IPS-15b (cell line): ENCODE measurements around the gene ASIC4.

Source experiments
- H3K27me3 ChIP-seq: one replicate; pipeline ENCODE4 v1.6.1; 2013; ENCODE audit warnings: low read length; ENCODE audit not compliant: control insufficient read depth, insufficient read depth
- H3K36me3 ChIP-seq: one replicate; pipeline ENCODE4 v1.6.1; 2013; ENCODE audit warnings: low read length; ENCODE audit not compliant: control insufficient read depth, insufficient read depth
- H3K4me1 ChIP-seq: one replicate; pipeline ENCODE4 v1.6.1; 2013; ENCODE audit warnings: mild to moderate bottlenecking, low read length; ENCODE audit not compliant: control insufficient read depth, insufficient read depth
- H3K4me3 ChIP-seq: one replicate; pipeline ENCODE4 v1.5.1; 2013; ENCODE audit warnings: low read depth, low read length
- H3K9ac ChIP-seq: one replicate; pipeline ENCODE4 v1.6.1; 2013; ENCODE audit warnings: low read depth, mild to moderate bottlenecking, low read length
- H3K9me3 ChIP-seq: one replicate; pipeline ENCODE4 v1.6.1; 2013; ENCODE audit warnings: mild to moderate bottlenecking, low read length; ENCODE audit not compliant: control insufficient read depth, insufficient read depth

ASIC4 gene

GRCh38 chr2:219556413-219556812 lies 42.1 kb downstream of the ASIC4 start:
- Histone ChIP-seq H3K9me3 (no peaks in the 10 kb centered on the region), H3K36me3 (peaks cover 5% of the 10 kb centered on the region), H3K27me3 (peaks cover 11% of the 10 kb centered on the region), H3K4me3 (no peak overlapping the region), H3K4me1 (peaks cover 11% of the 10 kb centered on the region), H3K9ac (no peak overlapping the region)

- Histone ChIP-seq H3K9me3 (no peaks in the 10 kb centered on the region), H3K4me3 (no peak overlapping the region), H3K27me3 (peaks cover 11% of the 10 kb centered on the region), H3K36me3 (peaks cover 5% of the 10 kb centered on the region), H3K9ac (no peak overlapping the region), H3K4me1 (peaks cover 11% of the 10 kb centered on the region)
Measured at GRCh38 chr2:219557320-219557719, 43.0 kb downstream of the ASIC4 start.

DNA sequence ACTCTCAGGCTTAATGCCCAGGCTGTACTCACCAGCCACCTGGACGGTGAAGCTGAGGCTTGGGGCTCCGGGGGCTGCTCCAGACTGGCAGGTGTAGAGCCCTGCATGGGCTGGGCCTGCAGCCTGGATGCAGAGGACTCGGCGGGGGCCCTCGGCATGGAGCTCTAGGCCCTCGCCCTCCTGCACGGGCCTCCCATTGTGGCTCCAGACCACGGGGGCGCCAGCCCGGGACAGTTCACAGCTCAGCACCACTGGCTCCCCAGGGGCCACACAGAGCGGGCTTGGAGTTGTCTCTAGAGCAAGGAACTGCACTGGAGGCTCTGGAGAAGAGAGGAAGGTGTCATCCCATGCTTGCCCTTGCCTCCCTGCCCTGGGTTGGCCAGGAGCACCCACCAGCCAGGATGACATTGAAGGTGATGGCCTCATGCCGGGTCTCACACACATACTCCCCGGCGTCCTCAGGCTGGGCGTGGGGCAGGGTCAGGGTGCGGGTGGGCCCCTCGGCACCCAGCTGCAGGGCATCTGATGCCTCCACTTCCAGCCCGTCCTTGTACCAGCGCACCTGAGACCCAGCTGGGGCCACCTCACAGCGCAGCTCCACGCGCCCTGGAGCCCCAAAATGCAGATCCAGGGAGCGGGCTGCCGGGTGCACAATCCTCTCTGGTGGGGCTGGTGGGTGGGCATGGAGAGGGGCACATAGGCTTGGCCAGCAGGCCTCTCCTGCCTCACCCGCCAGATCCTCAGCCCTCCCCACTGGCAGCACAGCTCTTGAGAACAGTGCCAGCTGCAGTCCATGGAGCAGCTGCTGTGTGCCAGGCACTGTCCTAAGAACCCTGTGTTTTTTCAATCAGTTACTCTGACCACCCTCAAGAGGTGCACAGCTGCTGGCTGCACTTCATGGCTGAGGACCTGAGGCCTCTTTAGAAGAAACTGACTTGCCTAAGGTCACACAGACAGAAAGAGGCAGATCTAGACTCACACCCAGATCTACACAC lies 43.8 kb downstream of the ASIC4 start:
- Histone ChIP-seq H3K4me1 (peaks cover 10% of the 10 kb centered on the region), H3K36me3 (peaks cover 5% of the 10 kb centered on the region), H3K9ac (no peak overlapping the region), H3K4me3 (no peak overlapping the region), H3K27me3 (peaks cover 8% of the 10 kb centered on the region), H3K9me3 (no peaks in the 10 kb centered on the region)

GRCh38 chr2:219559156-219559915 lies 45.1 kb downstream of the ASIC4 start:
- H3K9me3 ChIP-seq: no peaks in the 10 kb centered on the region
- H3K36me3 ChIP-seq: peaks cover 5% of the 10 kb centered on the region
- H3K4me3 ChIP-seq: no peak overlapping the region
- H3K4me1 ChIP-seq: peaks cover 8% of the 10 kb centered on the region
- H3K27me3 ChIP-seq: no peaks in the 10 kb centered on the region
- H3K9ac ChIP-seq: no peak overlapping the region

DNA sequence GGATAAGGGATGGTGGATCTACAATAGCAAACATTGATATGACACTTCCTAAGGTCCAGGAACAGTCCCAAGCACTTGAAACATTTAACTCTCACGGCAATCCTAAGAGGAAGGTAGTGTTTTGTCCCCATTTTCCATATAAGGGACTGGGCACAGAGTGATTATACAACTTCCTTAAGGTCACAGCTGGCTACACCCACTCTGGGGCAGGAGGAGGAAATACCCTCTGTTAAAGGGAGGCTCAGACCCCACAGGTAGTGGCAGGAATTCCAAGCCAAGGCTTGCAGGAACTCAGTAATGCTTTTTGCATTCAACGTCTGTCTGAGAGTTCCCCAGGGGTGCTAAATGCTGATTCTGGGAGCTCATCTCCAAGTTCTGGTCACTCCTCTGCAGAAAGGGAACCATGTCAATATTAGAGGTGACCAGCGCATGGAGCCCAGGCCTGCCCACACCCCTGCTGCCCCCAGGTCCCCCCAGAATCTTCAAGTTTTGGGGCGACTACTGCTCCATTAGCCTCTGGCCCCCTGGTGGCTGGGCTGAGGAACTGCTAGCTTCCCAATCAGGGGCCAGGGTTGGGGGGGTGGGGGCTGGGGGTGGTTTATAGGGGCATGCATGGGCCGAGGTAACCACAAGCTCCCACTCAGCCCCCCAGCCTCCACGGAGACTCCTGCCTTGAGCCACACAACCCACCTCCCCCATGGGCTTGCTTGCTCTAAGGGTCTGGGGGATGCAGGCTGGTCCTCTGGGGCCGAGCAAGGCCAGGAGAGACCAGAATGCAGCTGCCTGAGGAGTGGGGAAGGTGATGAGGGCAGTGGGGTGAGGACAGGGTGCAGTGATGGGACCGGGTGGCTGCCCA lies 46.0 kb downstream of the ASIC4 start:
- Histone ChIP-seq H3K9ac (no peak overlapping the region), H3K4me3 (no peak overlapping the region), H3K4me1 (peaks cover 12% of the 10 kb centered on the region), H3K36me3 (peaks cover 5% of the 10 kb centered on the region), H3K27me3 (no peaks in the 10 kb centered on the region), H3K9me3 (no peaks in the 10 kb centered on the region)

DNA sequence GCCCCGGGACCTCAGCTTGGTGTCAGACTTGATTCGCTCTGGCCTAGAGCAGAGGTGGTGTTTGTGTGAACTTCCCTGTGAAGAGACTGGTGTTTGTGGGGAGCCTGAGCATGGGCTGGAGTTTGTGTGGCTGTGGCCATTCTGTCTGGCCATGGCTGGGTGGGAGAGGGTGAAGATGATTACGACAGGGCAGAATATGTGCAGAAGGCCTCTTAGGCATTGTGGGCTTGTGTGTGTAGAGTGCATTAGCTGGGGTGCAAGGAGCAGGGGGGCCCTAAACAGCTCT lies 46.6 kb downstream of the ASIC4 start:
- no peaks in the 10 kb centered on the region for H3K9me3 ChIP-seq
- H3K4me1 ChIP-seq: peaks cover 15% of the 10 kb centered on the region
- no peak overlapping the region for H3K4me3 ChIP-seq
- H3K27me3 ChIP-seq: no peaks in the 10 kb centered on the region
- H3K9ac ChIP-seq: no peak overlapping the region
- peaks cover 5% of the 10 kb centered on the region for H3K36me3 ChIP-seq

- Histone ChIP-seq H3K9me3 (no peaks in the 10 kb centered on the region), H3K4me1 (peaks cover 20% of the 10 kb centered on the region), H3K4me3 (no peak overlapping the region), H3K36me3 (peaks cover 5% of the 10 kb centered on the region), H3K27me3 (no peaks in the 10 kb centered on the region), H3K9ac (peak overlapping the region; percentile 28)
Measured at GRCh38 chr2:219561179-219562048, 47.1 kb downstream of the ASIC4 start.

- H3K4me3 ChIP-seq: no peak overlapping the region
- H3K9me3 ChIP-seq: no peaks in the 10 kb centered on the region
- no peaks in the 10 kb centered on the region for H3K27me3 ChIP-seq
- H3K36me3 ChIP-seq: peaks cover 11% of the 10 kb centered on the region
- no peak overlapping the region for H3K9ac ChIP-seq
- H3K4me1 ChIP-seq: peaks cover 22% of the 10 kb centered on the region
Measured at GRCh38 chr2:219562049-219563020, 48.1 kb downstream of the ASIC4 start.

GRCh38 chr2:219563271-219563928 lies 49.1 kb downstream of the ASIC4 start:
- H3K27me3 ChIP-seq: no peaks in the 10 kb centered on the region
- H3K9me3 ChIP-seq: no peaks in the 10 kb centered on the region
- H3K36me3 ChIP-seq: peaks cover 11% of the 10 kb centered on the region
- H3K9ac ChIP-seq: no peak overlapping the region
- no peak overlapping the region for H3K4me3 ChIP-seq
- H3K4me1 ChIP-seq: peaks cover 22% of the 10 kb centered on the region
